ENCODE data around the gene SH3D19.

Gene SH3D19

DNA sequence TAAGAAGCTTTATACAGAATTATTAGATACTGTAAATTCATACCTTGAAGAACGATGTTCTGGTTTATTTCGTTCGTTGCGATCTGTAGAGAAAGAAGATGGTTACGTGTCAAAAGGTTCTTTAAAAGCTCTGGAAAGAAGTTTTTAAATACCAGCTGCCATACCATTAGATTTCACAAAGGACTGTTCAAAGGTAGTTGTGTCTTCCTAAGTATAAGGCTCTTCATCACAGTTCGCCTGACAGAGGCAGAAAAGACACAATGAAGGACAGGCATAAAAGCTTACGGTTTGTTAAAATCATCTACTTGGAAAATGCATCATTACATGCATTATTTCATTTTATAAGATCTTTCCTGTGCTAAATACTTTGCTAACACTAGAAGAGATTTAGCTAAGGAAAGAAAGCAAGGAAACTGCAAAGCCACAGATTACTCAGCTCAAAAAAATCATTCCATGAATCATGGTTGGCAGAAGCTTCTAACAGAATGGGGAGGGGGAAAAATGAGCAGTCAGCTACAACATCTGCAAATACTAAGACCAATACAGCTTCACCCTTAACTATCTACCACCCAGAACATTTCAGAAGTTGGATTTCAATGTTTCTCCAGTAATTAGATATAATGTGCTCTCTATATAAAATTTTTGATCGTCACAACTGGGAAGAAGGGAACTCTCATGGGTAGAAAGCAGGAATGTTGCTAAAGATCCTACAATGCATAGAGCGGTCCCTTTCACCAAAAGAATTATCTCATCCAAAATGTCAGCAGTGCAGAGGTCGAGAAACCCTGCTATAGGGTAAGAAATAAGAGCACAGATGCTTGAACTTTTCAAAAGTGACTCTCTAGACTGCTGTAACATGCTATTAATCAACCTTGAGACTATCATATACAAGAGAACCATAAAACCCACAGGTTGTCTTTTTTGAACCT lies 99.1 kb downstream of the SH3D19 start:
- no peak for DNase-seq

DNA sequence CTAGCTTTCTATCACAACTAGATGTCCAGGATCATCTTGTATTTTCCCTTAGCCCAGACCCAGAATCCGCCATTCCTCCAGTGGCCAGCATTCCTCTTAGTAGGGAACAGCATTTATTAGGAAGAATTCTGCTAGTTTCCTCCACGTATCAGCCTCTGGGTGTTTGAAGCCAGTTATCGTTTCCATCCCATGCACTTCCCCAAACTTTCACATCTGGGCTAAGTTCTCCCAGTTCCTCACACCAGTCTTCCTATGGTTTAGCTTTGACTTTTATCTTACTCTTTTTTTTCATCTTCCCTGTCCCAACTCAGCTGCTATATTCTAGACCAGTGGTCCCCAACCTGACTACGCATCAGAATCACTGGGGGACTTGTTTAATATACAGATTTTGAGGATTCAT lies 101.9 kb downstream of the SH3D19 start:
- no peak for DNase-seq

- DNase-seq = no peak
Observed at GRCh38 chr4:151219948-151220347, 105.5 kb downstream of the SH3D19 start.

- no peak for DNase-seq
Observed at GRCh38 chr4:151219091-151219490, 106.3 kb downstream of the SH3D19 start.

- DNase-seq = no peak
Observed at GRCh38 chr4:151218343-151218742, 107.1 kb downstream of the SH3D19 start.

- DNase-seq = no peak
Observed at GRCh38 chr4:151217326-151217725, 108.1 kb downstream of the SH3D19 start.

DNA sequence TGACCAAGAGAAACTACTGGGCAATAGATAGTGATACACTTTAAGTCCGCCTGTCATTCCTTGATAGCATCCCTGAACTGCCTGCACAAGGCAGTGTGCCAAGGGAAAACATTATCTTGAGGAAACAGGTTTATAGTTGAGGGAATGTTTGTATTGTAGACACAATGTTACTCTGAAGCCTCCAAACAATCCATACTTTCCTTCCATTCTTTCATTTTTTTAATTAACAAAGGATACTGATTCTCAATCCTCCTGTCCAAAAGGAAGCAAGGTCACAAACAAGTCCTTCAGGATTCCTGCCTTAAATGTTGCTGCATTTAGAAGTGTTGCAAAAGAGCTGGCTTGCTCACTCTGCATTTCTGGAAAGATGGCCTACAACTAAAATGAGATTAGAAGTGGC lies 110.1 kb downstream of the SH3D19 start:
- DNase-seq = peak; percentile 14

DNA sequence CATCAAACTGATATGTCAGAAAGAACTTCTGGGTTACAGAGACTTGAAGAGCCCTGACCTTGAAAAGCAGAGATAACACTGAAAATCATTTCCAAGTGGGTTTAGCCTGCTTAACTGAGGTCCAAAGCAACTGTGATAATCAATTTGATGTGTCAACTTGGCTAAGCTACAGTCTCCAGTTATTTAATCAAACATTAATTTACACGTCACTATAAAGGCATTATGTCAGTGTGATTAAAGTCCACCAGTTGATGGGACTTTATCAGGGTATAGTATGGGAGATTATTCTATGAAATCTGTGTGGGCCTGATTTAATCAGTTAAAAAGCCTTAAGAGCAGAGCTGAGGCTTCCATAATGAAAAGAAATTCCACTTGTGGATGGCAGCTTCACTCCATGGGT lies 117.5 kb downstream of the SH3D19 start:
- no peak for DNase-seq

- no peak for DNase-seq
Observed at GRCh38 chr4:151207186-151207585, 118.2 kb downstream of the SH3D19 start.

DNA sequence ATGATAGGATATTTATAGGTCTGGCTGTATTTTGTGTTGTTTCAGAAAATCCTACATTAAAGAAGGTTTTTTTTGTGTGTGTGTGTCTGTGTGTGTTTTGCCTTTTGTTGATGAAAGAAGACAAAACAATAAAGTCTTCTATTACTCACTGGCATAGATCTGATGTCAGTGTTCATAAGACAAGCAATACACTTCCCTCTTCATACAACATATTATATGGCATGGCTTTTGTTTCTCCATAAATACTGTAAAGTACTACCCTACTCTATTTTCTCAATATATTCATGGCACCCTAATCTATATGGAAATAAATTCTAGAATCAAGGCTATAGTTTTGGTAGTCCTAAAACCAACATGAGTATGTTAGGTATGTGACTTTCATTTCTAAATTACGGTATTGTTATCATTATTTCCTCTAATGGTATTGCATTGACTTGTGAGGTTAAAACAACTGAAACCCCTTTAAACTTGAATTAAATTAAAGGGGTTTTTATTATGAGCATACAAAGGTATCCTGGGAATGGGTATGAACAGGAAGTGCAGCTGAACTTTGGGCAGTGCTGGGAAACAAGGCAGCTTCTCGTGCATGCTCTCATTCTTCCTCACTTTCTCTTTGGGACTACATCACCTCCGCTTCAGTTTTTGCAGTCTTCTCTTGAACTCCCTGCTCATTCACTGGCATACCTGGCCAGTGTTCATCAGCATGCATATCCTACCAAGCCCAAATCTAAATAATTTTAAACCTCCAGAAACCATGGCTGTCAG lies 119.0 kb downstream of the SH3D19 start:
- DNase-seq = no peak

DNA sequence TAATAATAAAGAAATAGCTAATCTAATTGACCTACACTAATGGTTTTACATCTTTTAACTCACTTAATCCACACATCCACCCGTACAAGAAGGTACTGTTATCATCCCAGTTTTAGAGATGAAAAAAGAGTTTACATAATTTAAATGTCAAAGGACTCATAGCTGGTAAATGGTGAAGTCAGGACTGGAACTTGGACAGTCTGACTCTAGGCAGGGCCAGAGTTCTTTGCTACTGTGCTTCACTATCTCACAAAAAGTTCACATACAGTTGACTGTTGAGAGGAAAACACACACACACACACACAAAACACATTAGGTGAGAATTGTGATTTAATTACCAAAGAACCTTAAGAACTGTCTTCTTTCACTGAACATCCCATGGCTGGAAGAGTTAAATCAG lies 119.7 kb downstream of the SH3D19 start:
- DNase-seq = no peak

DNA sequence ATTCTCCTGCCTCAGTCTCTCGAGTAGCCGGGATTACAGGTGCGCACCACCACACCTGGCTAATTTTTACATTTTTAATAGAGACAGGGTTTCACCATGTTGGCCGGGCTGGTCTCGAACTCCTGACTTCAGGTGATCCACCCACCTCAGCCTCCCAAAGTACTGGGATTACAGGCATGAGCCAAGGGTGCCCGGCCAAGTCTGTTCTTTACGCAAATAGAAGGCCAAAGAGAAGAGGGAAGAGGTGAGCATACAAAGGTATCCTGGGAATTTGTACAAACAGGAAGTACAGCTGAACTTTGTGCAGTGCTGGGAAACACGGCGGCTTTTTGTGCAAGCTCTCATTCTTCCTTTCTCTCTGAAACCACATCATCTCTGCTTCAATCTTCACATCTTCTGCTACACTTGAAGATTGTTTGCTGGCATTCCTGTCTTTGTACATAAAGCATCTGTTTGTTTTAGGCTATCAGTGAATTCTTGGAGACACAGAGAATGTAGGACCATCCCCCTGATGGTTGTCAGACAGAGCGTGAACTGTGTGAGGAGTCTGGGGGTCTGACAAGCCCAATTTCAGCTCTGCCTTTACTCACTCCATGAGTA lies 120.4 kb downstream of the SH3D19 start:
- DNase-seq = no peak

DNA sequence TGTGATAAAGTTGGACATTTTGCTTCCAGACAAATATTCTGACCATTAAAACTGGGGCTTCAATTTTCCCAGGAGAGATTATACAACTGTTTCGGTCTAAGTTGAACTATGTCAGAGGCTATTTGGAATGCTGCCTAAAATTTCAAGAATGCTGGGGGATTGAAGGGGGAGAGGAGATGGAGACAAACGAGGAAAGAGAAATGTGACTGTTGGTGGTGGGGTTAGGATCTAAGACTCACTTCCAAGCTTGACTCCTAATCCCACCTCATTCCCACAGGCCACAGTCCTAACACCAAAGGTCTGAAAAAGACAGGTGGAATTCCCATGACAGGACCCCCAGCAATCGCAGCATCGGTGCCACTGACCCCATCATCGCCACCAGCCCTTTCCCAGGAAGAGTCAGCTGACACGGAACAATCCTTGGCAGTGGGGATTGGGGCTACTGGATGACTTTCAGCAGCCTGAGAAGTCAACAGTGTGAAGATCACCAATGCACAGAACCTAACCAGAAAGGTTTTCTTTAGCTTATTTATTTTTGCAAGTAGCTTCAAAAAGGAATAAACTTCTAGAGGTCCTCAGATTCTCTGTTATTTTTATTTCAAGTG lies 122.5 kb downstream of the SH3D19 start:
- no peak for DNase-seq

DNA sequence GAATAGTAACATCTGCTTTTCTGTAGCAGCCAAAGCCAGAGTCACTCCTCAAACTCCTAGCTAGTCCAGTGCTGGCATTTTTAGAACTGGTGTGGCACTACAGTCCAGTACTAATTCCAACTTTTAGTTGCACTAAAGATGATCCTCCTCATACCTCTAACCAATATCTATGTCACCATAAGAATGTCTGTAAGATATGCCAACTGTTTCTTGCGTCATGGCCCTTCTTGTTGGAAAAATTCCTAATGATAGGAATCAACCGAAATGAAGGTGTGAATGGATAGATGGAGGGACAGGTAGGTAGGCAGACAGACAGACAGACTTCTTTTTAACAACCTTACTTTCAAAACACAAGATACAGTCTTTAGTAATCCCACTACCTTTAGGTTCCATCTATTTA lies 123.0 kb downstream of the SH3D19 start:
- no peak for DNase-seq

DNA sequence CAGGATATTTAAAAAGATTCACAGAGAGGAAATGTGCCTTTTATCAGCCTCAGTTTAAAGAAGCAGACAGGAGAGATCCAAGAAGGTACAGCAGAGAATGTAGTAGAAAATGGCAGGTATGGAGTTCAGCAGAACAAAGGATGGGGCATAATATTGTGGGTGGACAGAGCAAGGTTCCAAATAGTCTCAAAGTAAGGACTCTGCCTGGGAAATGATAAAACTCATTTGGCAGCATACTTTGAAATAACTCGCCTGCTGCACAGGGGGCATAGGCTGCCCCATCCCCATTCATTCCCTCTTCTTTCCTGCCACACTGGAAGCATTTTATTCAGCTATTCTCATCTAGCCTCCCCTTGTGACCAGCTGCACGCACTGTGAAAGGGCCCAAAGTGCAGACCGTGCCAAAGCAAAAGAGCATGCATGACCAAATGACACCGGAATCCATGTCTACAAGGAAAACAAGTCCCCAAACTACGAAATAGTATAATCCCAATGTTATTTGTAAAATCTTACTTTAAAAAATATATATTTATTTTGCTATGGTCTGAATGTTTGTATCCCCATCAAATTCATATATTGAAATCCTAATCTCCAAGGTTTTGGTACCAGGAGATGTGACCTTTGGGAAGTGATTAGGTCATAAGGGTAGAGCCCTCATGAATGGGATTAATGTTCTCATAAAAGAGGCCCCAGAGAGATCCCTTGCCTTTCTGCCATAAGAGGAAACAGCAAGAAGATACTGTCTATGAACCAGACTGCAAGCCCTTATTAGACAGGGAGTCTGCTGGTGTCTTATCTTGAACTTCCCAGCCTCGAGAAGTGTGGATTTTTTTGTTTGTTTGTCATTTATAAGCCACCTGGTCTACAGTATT lies 125.8 kb downstream of the SH3D19 start:
- DNase-seq = no peak

GRCh38 chr4:151198748-151199147 lies 126.7 kb downstream of the SH3D19 start:
- DNase-seq = no peak

DNA sequence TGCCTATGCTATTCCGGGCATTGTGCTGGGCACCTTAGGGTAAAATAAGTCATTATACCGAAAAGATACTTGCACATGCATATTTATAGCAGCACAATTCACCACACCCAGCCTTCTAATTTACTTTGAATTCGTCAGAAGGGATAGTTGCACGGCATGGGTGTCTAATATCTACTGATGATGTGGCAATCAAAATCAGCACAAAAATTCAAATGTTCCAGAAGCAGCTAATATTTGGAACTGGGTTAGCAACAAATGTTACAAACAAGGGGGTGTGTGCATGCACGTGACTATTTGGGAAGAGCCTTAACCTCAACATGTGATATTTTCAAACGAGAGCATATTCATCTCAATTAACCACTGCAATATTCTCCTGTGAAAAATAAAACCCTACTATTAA lies 128.2 kb downstream of the SH3D19 start:
- DNase-seq = no peak

- no peak for DNase-seq
Observed at GRCh38 chr4:151195801-151196200, 129.6 kb downstream of the SH3D19 start.

- DNase-seq = no peak
Observed at GRCh38 chr4:151193414-151193813, 132.0 kb downstream of the SH3D19 start.

GRCh38 chr4:151192556-151193235 lies 132.7 kb downstream of the SH3D19 start:
- DNase-seq = no peak
